Measurements from ENCODE around the gene ARHGAP22. TPM values are rescaled to one million over a fixed set of nuclear protein-coding genes. Genes with fewer than 3 reads are reported as not detected.

Gene ARHGAP22
- total and polyA plus RNA-seq, 2 of the 4 experiments (the other 2 are of a cell fraction), result 28.3 to 30.2 TPM

DNA sequence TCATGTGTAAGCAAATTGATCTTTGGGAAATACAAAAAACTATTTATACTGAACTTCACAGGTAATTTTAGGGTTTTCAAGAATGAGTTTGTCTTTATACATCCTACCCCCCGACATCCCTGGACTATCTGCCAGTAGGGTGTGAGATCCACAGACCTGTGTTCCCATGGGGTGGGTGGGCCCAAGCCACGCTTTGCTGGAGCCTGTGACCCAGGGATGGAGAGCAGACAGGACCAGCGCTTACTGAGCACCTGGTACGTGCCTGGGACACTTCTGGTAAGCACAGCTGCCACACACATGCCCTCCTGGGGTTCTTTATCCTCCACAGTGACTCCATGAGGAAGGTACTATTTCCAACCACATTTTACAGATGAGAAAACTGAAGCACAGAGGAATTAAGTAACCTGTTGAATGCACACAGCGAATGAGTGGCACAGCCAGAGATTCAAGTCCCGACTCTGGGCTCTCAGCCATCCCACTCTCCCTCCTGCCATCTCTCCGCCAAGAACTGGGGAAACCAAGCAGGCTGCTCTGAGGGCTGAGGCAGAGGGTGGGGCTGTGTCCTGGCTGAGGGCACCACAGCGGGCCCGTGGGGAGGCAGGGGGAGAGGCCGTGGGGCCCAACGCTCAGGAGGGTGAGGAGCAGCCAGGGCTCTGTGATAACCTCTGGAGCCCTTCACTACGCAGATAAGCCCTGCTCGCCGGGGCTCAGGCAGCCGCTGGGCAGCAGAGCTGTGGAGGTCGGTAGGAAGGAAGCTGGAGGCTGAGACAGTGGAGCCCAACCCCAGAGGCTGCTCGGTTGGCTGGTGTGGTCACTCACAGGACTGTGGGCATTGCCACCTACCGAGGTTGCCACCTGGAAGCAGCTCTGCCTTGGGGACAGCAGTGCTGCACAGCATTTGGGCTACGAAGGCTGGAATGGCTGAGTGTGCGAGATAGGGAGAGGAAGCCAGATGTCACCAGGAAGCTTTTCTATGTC, 124.2 kb downstream of the ARHGAP22 start (continued):
- TF ChIP-seq, protein P1, sequence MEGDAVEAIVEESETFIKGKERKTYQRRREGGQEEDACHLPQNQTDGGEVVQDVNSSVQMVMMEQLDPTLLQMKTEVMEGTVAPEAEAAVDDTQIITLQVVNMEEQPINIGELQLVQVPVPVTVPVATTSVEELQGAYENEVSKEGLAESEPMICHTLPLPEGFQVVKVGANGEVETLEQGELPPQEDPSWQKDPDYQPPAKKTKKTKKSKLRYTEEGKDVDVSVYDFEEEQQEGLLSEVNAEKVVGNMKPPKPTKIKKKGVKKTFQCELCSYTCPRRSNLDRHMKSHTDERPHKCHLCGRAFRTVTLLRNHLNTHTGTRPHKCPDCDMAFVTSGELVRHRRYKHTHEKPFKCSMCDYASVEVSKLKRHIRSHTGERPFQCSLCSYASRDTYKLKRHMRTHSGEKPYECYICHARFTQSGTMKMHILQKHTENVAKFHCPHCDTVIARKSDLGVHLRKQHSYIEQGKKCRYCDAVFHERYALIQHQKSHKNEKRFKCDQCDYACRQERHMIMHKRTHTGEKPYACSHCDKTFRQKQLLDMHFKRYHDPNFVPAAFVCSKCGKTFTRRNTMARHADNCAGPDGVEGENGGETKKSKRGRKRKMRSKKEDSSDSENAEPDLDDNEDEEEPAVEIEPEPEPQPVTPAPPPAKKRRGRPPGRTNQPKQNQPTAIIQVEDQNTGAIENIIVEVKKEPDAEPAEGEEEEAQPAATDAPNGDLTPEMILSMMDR (conservative IDR thresholded peaks at IDR 0.05; ENCODE audit: low read depth, low read length), result no peak

Measured in IMR-90 (cell line).